ENCODE results near the gene MOGAT2.
"Not testable (repeated sequence)": the region's sequence is repeated elsewhere in the genome, so short reads cannot be mapped to it uniquely, and the experiment has no call there.

Gene MOGAT2

GRCh38 chr11:75719340-75720239, 2.0 kb downstream of the MOGAT2 start:
- DNase-seq: no peak

DNA sequence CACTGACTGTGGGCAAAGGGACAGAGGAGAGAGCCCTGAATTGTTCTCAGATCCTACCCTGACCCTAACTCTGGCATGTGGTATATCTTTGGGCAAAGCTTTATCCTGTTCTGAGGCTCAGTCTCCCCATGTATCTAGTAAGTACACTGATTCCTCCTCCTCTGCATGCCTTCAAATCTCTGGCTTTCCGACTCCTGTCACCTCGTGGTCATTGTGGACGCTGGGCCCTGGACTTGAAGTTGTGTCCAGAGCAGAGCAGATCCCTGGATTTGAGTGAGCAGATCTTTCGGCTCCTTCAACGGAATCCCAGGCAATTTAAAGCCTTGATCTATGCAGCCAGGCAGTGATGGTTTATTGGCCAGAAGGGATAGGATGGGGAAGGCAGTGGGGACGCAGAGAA, 3.0 kb downstream of the MOGAT2 start:
- no peak for DNase-seq

- DNase-seq: no peak
Measured at GRCh38 chr11:75721852-75722668, 4.4 kb downstream of the MOGAT2 start.

DNA sequence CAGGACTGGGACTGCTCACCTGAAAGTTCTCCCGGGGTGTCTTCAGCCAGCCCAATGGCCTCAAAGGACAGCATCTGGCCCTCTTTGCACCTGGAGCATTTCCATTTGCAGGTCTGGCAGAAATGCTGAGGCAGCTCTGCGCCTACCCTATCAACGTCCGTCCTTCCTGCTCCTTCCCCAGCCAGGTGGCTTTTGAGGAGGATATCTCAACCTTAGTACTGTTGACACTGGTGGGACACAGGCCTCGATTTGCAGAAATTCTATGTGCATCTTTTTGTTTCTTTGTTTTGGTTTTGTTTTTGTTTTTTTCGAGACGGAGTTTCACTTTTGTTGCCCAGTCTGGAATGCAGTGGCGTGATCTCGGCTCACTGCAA, 5.0 kb downstream of the MOGAT2 start:
- DNase-seq: no peak

DNA sequence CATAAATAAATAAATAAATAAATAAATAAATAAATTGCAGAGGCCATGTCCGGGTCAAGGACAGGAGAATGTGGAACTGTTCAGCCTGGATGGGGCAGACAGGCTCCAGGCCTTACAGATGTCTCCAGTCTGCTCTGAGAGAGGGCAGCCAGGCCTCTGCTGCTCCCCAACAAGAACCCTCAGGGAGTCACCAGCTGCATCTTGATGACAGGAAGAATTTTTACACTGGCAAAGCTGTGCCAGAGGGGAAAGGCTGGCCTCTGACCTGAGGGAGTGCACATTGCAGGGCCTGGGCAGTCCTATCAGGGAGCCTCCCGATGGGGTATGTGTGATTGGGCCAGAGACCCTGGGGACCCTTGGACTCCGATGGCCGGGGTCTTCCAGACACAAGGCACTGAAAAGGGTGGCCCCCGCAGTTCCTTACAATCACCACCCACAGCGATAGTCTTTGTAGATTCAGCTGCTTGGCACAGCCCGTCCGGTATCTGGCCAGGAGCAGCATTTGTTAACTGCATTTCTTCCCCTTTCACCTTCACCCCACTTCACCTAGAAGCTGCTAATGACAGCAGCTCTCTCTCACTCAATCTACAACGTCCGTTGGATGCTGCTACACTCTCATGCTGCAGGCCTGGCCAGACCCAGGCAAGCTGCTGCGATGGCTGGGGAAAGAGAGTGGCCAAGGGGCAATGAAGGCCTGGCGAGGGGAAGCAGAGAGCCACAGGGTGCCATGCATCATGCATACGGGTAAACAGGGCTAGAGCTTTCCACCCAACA, 8.1 kb downstream of the MOGAT2 start:
- no peak for DNase-seq

DNA sequence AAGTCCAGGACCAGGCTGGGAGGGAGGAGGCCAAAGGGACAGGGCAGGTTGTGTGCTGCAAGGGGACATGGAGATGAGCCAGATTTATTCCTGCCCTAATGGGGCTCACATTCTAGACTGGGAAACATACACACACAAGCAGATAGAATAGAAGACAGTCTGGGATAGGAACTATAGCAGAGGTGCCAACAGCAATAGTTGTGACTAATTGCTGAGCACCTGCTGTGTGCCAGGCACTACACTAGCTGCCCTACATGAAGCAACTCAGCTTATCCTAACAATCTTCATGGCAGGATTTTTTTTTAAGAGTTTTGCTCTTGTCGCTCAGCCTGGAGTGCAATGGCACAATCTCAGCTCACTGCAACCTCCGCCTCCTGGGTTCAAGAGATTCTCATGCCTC, 11.4 kb downstream of the MOGAT2 start:
- no peak for DNase-seq

DNA sequence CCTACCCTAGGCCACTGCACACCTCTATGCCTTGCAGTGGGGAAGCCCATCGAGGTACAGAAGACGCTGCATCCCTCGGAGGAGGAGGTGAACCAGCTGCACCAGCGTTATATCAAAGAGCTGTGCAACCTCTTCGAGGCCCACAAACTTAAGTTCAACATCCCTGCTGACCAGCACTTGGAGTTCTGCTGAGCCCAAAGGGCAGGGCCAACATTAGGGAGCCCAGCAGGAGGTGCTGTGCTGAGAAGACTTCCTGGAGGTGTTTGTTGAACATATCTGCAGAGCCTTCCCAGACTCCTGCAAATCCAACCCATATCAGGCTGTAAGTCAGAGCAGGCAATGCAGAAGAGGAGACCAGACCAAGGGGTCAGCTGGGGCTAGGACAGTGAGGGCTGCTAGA, 13.5 kb downstream of the MOGAT2 start:
- no peak for DNase-seq

DNA sequence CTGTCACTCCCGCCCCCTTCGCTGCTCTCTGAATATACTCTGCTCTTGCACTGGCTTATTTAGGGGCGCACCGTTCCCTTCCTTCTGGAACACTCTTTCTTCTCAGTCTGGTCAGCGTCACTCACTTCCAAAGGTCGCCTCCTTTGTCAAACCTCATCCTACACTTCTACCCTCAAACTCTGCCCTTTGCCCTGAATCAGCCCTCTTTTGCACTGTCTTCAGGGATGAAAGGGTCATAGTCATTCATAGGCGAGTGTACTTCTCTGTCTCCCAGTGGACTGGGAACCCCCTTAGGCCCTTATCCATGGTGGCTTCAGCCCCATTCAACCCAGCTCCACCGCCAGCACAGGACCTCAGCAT, 15.4 kb downstream of the MOGAT2 start:
- DNase-seq: no peak

- DNase-seq: no peak
Measured at GRCh38 chr11:75733431-75734107, 15.9 kb downstream of the MOGAT2 start.

DNA sequence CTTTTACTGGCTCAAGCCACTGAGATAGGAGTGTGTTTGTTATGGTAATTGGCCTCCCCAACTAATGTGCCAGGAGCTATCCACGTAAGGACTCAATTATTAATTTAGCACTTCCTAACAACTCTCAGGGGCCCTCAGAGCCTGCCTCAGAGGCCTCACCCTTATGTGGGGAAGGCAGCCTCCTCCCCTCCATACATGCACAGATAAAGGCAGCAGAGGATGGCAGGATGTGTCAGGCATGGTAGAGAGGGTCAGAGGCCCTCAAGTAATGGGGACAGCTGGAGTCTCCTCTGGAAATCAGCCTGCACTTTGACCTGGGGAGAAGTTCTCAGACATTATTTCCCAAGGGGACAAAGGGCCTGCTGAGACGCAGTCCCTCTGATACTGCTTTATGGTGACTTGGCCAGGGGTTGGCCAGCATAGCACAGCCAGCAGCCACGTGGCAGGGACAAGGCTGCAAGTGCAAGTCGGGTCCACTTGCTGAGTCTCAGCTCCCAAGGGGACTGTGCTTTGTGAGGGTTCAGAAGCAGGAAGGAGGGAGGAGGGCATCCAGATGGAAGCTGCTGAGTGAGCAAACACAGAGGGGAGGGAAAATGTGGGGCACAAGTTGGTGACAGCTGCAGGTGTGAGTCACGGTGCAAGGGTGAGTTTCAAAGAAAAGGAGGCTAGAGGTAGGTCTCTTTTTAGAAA, 17.0 kb downstream of the MOGAT2 start:
- no peak for DNase-seq

DNA sequence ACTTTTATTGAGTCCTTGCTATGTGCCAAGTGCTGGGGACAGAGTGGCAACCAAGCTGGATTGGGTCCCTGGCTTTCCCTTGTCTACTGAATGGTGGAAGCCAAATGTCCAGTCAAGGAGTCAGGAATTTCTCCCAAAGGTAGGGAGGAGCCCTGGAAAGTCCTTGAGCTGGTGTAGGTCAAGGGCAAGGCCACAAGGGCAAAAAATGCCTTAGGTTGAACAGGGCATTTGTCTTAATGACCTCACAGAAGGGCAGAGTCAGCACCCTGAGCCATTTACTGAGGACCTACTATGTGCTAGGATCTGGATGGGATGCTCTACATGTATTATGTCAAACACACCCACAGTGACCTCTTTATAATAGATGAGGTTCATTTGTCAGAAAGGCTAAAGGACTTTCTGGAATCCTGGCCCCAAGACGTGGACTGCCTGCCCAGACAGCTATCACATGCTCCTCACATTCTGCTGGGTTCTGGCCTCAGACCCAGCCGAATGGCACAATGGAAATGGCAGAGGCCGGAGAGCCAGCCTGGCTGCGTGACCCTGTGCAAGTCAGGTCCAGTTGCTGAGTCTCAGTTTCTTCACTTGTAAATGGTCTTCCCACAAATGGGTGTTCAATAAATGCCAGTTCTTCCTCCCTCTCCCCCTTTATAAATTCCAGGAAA, 17.7 kb downstream of the MOGAT2 start:
- DNase-seq: no peak

- no peak for DNase-seq
Measured at GRCh38 chr11:75737314-75737713, 19.7 kb downstream of the MOGAT2 start.

DNA sequence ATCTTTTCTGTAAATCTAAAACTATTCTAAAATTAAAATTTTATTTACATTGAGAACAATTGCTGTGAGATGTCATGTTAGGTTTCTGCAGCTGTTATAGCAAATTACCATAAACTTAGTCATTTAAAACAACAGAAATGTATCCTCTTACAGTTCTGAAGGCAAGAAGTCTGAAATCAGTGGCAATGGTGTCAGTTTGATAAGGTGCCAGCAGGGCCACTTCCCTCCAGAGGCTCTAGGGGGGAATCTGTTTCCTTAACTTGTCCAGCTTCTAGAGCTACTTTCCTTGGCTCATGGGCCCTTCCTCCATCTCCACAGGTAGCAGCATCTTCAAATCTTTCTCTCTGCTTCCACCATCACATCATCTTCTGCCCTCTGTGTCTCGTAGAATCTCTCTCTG, 23.0 kb downstream of the MOGAT2 start:
- no peak for DNase-seq

DNA sequence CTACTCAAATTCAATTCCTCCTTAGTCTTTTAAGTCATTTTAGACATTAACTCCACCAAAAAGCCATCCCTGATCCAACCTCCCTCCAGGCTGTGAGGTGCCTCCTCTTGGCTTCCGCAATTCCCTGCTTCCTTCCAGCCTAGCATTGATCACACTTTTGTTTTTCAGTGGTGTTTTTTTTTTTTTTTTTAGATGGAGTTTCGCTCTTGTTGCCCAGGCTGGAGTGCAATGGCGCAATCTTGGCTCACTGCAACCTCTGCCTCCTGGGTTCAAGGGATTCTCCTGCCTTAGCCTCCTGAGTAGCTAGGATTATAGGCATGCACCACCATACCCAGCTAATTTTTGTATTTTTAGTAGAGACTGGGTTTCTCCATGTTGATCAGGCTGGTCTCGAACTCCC, 25.5 kb downstream of the MOGAT2 start:
- not testable (repeated sequence) for DNase-seq

- no peak for DNase-seq
Measured at GRCh38 chr11:75743711-75744563, 26.3 kb downstream of the MOGAT2 start.

DNA sequence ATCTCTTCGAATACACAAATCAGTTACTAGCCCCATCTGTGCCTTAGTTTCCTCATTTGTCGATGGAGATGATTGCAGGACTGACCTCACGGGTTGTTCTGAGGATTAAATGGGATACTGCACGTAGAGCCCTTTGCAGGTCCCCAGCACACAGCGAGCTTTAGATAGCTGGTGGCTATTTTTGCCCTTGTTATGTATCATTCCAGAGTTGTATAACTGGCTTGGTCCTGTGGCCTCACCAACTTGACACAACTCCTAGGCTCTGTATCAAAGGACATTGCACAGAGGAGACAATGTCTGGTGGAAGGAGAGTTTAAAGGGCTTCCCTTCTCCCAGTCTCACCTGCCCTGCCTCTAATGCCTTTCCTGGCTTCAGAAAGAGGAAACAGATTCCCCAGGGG, 28.2 kb downstream of the MOGAT2 start:
- no peak for DNase-seq

DNA sequence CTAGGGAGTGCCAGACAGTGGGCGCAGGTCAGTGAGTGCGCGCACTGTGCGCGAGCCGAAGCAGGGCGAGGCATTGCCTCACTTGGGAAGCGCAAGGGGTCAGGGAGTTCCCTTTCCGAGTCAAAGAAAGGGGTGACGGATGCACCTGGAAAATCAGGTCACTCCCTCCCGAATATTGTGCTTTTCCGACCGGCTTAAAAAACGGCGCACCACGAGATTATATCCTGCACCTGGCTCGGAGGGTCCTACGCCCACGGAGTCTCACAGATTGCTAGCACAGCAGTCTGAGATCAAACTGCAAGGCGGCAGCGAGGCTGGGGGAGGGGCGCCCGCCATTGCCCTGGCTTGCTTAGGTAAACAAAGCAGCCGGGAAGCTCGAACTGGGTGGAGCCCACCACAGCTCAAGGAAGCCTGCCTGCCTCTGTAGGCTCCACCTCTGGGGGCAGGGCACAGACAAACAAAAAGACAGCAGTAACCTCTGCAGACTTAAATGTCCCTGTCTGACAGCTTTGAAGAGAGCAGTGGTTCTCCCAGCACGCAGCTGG, 31.2 kb downstream of the MOGAT2 start:
- DNase-seq: not testable (repeated sequence)

DNA sequence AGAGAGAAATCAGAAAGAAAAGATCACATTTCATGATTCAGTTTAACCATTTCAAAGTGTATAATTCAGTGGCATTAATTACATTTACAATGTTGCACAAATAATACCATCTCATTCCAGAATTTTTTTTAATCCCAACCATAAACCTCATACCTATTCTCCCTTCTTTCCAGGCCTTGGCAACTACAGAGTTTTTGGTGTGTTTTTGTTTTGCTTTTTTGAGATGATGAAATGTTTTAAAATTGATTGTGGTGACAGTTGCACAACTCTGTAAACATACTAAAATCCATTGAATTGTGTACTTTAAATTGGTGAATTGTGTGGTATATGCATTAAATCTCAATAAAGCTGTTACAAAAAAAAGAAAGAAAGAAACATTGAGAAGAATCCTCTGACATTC, 37.3 kb downstream of the MOGAT2 start:
- not testable (repeated sequence) for DNase-seq

- no peak for DNase-seq
Measured at GRCh38 chr11:75757651-75758050, 40.0 kb downstream of the MOGAT2 start.

DNA sequence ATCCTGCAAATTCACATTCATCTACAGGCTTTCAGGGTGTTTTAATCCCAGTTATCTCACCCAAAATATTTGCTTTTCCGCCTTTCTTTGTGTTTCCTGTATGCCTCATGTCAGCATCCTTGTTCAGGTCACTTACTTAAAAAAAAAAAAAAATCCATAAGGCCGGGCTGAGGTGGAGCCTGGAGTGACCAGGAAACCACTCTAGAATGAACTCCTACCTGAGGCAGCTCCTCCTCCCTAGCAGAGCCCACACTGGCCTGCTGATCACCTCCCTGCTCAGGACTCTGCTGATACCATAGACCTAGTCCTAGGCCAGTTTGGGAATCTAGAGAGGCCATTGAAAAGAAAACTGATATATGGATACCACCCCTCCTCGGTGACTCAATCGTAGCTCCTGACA, 42.2 kb downstream of the MOGAT2 start:
- DNase-seq: no peak
